ENCODE measurements around the gene HELZ2. TPM values are rescaled to one million over a fixed set of nuclear protein-coding genes. Genes with fewer than 3 reads are reported as not detected.

The HELZ2 gene
- total RNA-seq, 1 donor from 2014 or later, result 48.8 TPM

DNA sequence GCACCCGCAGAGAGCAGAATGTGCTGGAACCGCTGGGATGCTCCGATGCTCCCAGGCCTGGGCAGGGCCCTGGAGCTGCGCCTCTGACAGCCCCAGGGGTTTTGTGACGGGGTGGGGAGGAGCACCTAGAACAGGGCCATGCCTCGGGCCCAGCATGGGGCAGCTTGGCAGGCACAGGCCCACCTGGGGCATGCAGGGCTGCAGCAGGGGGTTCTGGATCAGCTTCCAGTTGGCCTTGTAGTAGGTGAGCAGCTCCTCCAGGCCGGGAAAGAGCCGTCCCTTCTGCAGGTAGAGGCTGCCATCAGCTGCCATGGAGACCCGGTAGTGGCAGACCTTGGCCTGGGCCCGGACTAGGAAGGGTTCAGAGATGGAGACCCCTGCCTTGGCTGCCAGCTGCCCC is 30.9 kb downstream of the HELZ2 start:
- no peak overlapping the region for H3K4me3 ChIP-seq (ENCODE audit: low read depth, low read length)
- no peak for TF ChIP-seq CTCF (conservative IDR thresholded peaks at IDR 0.05; ENCODE audit: low read depth, low read length)
- no peak for DNase-seq (ENCODE audit: low read depth)

GRCh38 chr20:63542696-63543095 is 31.3 kb downstream of the HELZ2 start:
- no peak for DNase-seq (ENCODE audit: low read depth)
- TF ChIP-seq CTCF (conservative IDR thresholded peaks at IDR 0.05; ENCODE audit: low read depth, low read length), result no peak
- H3K4me3 ChIP-seq (ENCODE audit: low read depth, low read length), result no peak overlapping the region

DNA sequence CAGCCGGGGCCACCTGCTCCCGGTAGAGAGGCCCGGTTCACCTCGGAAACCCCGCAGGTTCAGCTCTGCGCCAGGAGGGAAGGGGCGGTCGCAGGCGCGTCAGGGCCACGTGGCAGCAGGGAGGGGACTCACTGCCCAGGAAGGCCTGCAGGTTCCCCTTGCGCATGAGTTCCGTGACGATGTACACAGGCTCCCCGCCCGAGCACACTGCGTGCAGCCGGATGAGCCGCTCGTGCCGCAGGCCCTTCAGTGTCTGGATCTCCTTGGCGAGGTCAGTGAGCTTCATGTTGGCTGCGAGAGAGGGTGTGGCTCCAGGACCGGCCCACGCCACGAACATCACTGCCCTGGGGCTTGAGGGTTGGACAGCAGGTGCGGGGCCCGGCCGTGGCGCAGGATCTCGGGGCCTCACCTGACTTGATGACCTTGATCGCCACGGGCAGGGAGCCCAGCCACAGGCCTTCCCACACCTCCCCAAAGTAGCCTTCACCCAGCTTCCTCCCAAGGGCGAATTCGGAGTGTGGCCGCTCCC is 31.9 kb downstream of the HELZ2 start:
- no peak overlapping the region for H3K4me3 ChIP-seq (ENCODE audit: low read depth, low read length)
- no peak for DNase-seq (ENCODE audit: low read depth)
- no peak for TF ChIP-seq CTCF (conservative IDR thresholded peaks at IDR 0.05; ENCODE audit: low read depth, low read length)

- H3K4me3 ChIP-seq (ENCODE audit: low read depth, low read length), result no peak overlapping the region
- no peak for DNase-seq (ENCODE audit: low read depth)
- TF ChIP-seq CTCF (conservative IDR thresholded peaks at IDR 0.05; ENCODE audit: low read depth, low read length), result no peak
These were observed 32.7 kb downstream of the HELZ2 start for GRCh38 chr20:63541371-63541770.

DNA sequence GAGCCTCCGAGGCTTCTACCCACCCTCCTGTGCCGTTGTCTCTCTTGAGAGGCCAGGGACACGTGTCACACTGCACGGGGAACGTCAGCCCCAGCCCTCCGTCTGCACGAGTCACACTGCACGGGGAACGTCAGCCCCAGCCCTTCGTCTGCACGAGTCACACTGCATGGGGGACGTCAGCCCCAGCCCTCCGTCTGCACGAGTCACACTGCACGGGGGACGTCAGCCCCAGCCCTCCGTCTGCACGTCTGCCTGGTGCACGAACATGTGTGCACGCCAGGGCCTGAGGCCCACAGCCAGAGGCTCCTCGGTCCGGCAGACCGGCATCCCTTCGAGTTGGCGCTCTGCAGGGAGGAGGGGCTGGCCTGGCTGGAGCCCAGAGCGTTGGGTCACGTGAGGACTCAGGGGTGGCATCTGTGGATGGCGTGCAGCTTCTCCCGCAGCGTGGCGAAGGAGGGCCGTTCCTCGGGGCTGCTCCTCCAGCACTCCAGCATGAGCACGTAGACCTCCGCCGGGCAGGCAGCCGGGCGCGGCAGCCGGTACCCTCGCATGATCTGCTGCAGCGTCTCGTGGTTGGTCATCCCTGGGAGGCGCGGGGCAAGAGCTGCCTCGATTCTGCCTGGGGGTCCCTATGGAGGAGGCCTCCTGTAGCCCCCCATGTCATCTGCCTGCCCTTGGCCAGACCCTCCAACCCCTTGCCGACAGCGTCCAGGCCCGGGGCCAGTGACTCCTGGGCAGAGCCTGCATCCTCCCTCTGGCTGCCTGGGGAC is 33.4 kb downstream of the HELZ2 start:
- TF ChIP-seq CTCF (conservative IDR thresholded peaks at IDR 0.05; ENCODE audit: low read depth, low read length), result no peak
- no peak overlapping the region for H3K4me3 ChIP-seq (ENCODE audit: low read depth, low read length)
- no peak for DNase-seq (ENCODE audit: low read depth)

GRCh38 chr20:63539441-63540370 is 34.3 kb downstream of the HELZ2 start:
- DNase-seq (ENCODE audit: low read depth), result no peak
- no peak for TF ChIP-seq CTCF (conservative IDR thresholded peaks at IDR 0.05; ENCODE audit: low read depth, low read length)
- H3K4me3 ChIP-seq (ENCODE audit: low read depth, low read length), result no peak overlapping the region
